Measurements from ENCODE around the gene RNF220.

RNF220 gene

GRCh38 chr1:44523593-44524591 is 118.8 kb downstream of the RNF220 start:
- DNase-seq (ENCODE audit: low read depth), result no peak

DNA sequence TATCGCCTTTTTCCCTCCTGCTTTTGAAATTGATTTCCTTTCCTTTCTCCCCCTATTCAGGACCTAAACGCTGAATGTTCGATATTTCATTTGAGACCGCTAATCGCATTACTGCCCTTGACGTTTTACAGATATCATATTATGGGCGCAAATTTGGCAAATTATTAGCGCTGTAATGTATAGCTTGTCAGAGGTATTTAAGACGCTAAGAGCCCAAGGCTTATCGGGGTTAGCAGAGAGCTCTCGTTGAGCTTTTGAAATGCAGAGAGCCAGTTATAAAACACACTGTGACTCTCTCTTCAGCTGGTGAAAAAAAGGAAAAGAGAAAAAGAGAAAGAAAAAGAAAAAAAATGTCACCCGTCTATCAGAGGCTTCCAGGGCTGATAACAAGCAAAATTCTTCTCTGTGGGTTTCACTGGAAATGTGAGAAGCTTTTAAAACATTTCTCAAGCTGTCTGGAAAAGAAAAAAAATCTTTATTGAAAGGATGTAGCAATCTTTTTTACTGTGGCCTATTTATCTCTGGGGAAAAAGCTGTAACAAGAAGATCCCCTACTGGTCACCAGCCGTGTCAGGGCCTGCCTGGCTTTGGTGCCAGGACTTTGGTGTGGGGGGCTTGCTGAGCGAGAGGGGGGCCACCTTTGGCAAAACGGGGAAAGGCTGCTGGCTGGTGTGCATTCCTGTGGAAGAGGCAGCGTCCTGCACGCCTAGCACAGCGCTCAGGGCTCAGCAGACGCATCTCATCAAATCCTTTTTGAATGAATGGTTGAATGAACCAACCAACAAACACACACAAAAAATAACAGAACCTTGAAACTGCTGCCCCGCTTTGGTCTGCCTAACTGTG is 119.8 kb downstream of the RNF220 start:
- DNase-seq (ENCODE audit: low read depth), result no peak

GRCh38 chr1:44526295-44527073 is 121.4 kb downstream of the RNF220 start:
- DNase-seq (ENCODE audit: low read depth), result no peak

DNA sequence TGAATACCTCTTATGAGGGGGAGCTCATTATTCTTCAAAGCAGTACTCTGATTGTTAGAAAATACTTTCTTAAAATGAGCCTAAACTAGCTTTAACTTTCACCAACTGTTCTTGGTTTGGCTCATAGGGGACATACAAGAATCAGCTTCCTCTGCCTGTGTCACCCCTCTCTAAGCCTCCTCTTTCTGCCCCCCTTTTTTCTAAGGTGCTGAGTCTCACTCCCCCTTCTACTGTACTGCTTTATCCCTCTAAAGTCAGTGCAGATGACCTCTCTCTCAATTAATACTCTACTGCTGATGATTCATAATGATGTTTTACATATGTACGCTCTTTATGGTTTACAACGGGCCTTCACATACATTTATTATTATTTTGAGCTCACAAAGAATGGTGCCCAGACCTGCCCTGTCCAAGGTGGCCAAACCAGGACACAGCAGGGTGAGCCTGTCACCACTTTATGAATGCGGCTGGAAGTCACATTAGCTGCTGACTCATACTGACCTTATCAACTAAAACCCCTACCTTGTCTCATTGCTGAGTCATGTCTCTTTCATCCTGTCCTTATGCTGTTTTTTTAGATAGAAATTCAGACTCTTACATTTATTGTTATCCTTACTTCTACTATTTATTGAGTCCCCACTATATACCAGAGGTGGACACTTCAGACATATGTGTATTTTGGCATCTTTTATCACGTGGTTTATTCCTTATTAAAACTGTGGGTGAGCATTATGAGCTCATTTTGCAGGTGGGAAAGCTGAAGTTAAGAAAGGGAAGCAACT is 126.9 kb downstream of the RNF220 start:
- DNase-seq (ENCODE audit: low read depth), result no peak

DNA sequence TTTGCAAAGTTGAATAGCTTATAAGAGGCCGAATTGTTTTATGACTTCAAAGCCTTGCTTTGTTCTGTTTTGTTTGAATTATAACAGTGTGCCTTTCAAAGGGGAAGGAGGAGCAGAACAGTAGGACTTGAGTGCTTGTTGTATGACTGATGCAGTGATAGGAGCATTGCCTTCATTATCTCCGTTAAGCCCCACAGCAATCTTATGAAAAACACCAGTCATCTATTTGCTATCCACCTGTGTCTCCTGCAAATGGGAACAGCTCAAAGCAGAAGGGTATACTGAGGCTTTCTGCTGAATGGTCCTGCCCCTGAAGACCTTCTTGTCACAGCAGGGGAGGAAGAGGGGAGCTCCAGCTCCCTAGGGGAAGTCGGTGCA is 127.5 kb downstream of the RNF220 start:
- no peak for DNase-seq (ENCODE audit: low read depth)

- no peak for DNase-seq (ENCODE audit: low read depth)
Observed at GRCh38 chr1:44534771-44535170, 129.7 kb downstream of the RNF220 start.

DNA sequence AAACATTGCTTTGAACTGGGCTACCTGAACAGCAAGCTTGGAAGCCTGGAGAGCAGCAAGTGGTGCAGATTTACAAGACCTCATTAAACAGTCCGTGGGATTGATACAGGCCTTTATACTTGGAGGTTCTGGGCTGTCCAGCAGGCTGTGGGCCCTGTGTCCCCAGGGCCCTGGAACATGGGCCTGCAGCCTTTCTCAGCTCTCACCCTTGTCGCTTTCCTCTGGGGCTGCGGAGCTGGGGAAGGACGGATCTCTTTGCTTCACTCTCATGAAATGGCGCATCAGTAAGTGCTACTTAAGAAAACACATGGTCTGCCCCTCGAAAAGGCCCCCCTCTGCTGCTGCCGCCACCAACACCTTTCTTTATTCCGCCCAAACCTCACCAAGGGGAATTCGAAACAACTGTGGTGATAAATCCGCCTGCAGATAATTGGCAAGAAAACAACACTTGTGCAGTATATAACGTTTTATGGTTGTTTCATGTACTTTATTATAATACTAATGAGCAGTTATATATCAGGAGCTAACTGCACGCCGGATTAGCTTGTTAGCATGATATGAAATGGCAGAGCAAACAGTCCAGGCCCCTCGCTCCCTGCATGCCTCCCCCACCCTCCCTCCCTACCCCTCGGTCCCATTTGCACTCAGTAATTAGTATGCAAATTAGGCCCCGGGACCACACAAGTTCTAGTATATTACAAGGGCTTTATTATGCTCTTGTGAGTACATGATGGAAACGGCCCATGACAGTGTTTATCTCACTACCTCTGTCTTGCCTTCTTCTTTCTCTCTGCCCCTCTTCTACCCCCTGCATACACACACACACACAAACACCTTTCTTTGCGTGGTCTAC is 131.5 kb downstream of the RNF220 start:
- no peak for DNase-seq (ENCODE audit: low read depth)

- DNase-seq (ENCODE audit: low read depth), result no peak
Observed at GRCh38 chr1:44537538-44537937, 132.5 kb downstream of the RNF220 start.

- no peak for DNase-seq (ENCODE audit: low read depth)
Observed at GRCh38 chr1:44537956-44538355, 132.9 kb downstream of the RNF220 start.

DNA sequence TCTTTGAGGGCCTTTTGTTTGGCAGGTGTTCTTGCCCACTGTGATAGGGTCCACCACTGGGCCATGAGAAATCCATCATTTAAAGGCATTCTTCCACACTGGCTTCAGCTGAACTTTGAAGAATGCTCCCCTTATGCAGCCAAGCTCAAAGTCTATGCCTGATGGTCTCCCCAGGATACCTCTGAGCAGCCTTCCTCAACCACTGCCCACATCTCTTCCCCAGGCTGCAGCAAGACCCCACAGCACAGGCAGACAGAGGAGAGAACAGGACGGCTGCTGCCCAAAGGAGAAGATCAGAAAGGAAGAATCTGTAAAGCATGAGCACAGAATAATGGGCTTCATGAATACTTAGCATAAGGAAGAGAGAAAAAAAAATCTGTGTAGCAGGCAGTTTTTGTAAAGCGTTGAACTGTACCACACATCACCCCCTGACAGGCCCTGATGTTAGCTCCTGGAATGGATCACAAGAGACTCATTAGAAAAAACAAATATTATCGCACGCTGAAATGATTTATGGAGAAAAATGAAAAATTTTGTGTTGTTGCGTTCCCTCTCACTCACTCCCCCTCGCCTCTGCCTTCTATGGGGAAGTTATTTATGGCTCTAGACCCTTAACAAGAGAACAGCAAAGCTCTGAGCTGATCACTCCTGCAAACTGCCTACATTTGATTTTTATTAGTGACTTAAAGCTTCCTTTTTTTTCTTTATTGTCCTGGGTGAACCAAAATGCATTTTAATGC is 135.1 kb downstream of the RNF220 start:
- no peak for DNase-seq (ENCODE audit: low read depth)

- no peak for DNase-seq (ENCODE audit: low read depth)
Observed at GRCh38 chr1:44542420-44543063, 137.5 kb downstream of the RNF220 start.

GRCh38 chr1:44543064-44543744 is 138.1 kb downstream of the RNF220 start:
- DNase-seq (ENCODE audit: low read depth), result no peak

DNA sequence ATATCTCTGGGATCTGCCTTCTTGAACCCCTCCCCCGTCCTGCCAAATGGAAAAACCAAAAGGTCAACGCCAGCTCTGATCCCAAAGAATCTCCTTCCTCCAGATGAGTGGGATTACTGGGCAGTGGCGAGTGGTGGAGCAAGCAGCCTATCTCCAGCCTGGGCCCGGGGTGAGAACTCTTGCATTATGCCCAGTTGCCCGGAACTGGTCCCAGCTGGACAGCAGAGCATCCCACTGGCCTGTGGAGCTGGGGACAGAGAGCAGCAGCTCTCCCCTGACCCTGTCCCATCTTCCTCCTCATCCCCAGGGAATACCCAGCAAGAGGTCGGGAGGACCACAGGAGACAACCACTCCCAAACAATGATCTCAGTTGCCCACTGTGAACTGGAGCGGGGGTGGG is 138.7 kb downstream of the RNF220 start:
- DNase-seq (ENCODE audit: low read depth), result no peak

DNA sequence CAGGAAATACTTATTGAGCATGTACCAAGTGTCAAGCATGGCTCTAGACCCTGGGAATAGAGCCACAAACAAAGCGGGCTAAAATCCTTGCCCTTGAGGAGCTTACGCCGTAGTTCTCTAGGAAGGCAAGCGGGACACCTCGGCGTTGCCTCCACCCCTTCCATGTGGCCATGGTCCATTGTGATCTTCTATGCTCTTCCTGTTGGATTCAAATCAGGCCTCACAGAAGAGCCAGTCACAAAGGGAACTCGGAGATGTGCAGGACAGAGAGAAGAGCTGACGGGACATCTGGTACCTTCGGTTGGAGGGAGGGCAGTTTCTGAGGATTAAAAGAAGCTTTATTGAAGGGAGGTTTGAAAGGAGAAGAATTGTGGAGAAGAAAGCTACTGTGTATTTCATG is 139.9 kb downstream of the RNF220 start:
- no peak for DNase-seq (ENCODE audit: low read depth)

DNA sequence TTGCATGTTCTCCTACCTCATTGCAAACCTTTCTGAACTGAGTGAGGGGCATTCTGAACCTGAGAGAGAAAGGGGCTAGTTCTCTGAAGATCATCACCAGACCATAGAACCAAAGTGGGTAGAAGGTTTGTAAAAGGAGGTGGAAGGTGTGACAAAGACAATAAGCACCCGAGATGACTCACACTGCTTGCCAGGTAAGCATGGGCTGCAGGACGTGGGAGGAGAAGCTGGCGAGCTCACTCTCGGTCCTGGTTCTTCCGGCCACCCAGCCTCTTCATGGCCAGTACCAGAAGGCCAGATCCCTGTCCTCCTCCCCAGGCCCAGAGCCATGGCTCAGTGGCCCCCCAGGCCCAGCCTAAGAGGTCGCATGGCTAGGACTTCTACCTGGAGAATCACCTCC is 140.9 kb downstream of the RNF220 start:
- no peak for DNase-seq (ENCODE audit: low read depth)

GRCh38 chr1:44546403-44547053 is 141.5 kb downstream of the RNF220 start:
- DNase-seq (ENCODE audit: low read depth), result no peak

DNA sequence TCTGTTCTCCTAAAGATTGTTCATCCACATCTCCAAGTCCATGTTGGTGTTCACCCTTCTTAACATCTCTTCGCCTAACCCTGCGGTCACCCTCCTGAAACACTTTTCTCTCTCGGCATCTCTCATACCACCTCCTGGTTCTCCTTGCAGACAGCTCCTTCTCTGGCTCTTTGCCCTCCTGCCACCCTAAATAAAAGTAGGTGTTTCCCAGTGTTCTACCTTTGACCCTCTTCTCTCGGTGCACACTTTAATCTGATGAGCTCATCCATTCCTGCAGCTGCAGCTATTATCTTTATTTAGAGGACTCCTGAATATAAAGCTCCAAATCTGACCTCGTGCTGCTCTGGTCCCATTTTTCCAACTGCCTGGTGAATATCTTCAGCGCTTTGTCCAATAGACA is 142.3 kb downstream of the RNF220 start:
- no peak for DNase-seq (ENCODE audit: low read depth)

GRCh38 chr1:44547837-44548236 is 142.8 kb downstream of the RNF220 start:
- no peak for DNase-seq (ENCODE audit: low read depth)

All from stimulated activated CD4-positive, alpha-beta T cell treated with anti-CD3 and anti-CD28 coated beads, Interleukin-2, amount 100 ng/mL, for 4 hours (primary cell).